ENCODE data around the gene PSAP. TPM values are rescaled to one million over a fixed set of nuclear protein-coding genes. Genes with fewer than 3 reads are reported as not detected.

PSAP gene
- total and polyA plus RNA-seq, 2 experiments from 2014 or later, result 151 to 391 TPM

DNA sequence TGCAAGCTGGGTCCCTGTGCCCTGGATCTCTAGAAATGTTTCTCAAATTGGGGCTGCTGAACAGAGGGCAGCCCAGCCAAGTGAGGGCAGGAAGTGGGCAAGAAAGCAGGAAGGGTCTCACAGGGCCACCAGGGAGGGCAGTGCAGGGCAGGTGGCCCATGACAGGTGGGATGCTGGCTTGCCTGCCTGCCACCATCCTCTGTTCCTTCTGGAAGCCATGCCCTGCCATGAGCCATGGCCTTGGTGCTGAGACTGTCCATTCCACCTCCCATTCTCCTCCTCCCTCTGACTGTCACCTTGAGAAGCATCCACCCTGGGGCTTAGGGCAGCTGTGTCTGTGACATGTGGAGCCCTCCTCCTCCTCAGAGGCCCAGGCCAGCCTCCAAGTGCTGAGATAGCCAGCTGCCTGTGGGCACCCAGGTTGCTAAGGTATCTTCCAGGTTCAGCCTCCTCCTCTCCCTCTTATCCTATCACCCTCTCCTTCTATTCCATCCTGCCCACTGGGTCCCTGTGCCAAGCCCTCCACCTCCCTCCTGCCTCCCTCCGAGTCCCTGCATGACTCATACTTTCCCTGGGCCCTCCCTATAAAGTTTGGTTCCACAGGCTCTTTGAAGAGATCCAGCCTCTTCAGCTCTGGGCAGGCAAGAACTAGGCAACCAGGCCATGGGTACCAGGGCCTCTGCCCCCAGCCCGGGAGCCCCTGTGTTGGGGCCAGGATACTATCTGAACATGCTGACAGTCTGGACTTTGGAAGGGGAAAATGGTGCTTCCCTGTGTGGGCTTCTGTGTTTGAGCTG, 79.0 kb downstream of the PSAP start (continued):
- TF ChIP-seq, protein P1, sequence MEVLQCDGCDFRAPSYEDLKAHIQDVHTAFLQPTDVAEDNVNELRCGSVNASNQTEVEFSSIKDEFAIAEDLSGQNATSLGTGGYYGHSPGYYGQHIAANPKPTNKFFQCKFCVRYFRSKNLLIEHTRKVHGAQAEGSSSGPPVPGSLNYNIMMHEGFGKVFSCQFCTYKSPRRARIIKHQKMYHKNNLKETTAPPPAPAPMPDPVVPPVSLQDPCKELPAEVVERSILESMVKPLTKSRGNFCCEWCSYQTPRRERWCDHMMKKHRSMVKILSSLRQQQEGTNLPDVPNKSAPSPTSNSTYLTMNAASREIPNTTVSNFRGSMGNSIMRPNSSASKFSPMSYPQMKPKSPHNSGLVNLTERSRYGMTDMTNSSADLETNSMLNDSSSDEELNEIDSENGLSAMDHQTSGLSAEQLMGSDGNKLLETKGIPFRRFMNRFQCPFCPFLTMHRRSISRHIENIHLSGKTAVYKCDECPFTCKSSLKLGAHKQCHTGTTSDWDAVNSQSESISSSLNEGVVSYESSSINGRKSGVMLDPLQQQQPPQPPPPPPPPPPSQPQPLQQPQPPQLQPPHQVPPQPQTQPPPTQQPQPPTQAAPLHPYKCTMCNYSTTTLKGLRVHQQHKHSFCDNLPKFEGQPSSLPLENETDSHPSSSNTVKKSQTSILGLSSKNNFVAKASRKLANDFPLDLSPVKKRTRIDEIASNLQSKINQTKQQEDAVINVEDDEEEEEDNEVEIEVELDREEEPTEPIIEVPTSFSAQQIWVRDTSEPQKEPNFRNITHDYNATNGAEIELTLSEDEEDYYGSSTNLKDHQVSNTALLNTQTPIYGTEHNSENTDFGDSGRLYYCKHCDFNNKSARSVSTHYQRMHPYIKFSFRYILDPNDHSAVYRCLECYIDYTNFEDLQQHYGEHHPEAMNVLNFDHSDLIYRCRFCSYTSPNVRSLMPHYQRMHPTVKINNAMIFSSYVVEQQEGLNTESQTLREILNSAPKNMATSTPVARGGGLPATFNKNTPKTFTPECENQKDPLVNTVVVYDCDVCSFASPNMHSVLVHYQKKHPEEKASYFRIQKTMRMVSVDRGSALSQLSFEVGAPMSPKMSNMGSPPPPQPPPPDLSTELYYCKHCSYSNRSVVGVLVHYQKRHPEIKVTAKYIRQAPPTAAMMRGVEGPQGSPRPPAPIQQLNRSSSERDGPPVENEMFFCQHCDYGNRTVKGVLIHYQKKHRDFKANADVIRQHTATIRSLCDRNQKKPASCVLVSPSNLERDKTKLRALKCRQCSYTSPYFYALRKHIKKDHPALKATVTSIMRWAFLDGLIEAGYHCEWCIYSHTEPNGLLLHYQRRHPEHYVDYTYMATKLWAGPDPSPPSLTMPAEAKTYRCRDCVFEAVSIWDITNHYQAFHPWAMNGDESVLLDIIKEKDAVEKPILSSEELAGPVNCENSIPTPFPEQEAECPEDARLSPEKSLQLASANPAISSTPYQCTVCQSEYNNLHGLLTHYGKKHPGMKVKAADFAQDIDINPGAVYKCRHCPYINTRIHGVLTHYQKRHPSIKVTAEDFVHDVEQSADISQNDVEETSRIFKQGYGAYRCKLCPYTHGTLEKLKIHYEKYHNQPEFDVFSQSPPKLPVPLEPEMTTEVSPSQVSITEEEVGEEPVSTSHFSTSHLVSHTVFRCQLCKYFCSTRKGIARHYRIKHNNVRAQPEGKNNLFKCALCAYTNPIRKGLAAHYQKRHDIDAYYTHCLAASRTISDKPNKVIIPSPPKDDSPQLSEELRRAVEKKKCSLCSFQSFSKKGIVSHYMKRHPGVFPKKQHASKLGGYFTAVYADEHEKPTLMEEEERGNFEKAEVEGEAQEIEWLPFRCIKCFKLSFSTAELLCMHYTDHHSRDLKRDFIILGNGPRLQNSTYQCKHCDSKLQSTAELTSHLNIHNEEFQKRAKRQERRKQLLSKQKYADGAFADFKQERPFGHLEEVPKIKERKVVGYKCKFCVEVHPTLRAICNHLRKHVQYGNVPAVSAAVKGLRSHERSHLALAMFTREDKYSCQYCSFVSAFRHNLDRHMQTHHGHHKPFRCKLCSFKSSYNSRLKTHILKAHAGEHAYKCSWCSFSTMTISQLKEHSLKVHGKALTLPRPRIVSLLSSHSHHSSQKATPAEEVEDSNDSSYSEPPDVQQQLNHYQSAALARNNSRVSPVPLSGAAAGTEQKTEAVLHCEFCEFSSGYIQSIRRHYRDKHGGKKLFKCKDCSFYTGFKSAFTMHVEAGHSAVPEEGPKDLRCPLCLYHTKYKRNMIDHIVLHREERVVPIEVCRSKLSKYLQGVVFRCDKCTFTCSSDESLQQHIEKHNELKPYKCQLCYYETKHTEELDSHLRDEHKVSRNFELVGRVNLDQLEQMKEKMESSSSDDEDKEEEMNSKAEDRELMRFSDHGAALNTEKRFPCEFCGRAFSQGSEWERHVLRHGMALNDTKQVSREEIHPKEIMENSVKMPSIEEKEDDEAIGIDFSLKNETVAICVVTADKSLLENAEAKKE (CRISPR knock-in tag; IDR thresholded peaks at IDR 0.05), result no peak
- TF ChIP-seq STAT1 (IDR thresholded peaks at IDR 0.05; ENCODE audit: unreplicated experiment), result no peak
- TF ChIP-seq NANOG (IDR thresholded peaks at IDR 0.05; ENCODE audit: borderline replicate concordance), result no peak
- TF ChIP-seq ZNF114 (CRISPR knock-in tag; IDR thresholded peaks at IDR 0.05), result no peak
- TF ChIP-seq JUNB (IDR thresholded peaks at IDR 0.05; ENCODE audit: unreplicated experiment), result no peak
- TF ChIP-seq, protein P2, sequence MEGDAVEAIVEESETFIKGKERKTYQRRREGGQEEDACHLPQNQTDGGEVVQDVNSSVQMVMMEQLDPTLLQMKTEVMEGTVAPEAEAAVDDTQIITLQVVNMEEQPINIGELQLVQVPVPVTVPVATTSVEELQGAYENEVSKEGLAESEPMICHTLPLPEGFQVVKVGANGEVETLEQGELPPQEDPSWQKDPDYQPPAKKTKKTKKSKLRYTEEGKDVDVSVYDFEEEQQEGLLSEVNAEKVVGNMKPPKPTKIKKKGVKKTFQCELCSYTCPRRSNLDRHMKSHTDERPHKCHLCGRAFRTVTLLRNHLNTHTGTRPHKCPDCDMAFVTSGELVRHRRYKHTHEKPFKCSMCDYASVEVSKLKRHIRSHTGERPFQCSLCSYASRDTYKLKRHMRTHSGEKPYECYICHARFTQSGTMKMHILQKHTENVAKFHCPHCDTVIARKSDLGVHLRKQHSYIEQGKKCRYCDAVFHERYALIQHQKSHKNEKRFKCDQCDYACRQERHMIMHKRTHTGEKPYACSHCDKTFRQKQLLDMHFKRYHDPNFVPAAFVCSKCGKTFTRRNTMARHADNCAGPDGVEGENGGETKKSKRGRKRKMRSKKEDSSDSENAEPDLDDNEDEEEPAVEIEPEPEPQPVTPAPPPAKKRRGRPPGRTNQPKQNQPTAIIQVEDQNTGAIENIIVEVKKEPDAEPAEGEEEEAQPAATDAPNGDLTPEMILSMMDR (conservative IDR thresholded peaks at IDR 0.05; ENCODE audit: low read depth in 2 of 2), result no peak
- TF ChIP-seq POLR2AphosphoS5 (IDR thresholded peaks at IDR 0.05; ENCODE audit: low read depth), result no peak
- TF ChIP-seq, protein P3, sequence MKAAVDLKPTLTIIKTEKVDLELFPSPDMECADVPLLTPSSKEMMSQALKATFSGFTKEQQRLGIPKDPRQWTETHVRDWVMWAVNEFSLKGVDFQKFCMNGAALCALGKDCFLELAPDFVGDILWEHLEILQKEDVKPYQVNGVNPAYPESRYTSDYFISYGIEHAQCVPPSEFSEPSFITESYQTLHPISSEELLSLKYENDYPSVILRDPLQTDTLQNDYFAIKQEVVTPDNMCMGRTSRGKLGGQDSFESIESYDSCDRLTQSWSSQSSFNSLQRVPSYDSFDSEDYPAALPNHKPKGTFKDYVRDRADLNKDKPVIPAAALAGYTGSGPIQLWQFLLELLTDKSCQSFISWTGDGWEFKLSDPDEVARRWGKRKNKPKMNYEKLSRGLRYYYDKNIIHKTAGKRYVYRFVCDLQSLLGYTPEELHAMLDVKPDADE (IDR thresholded peaks at IDR 0.05), result no peak
